ENCODE results near the gene EHF. TPM values are rescaled to one million over a fixed set of nuclear protein-coding genes. Genes with fewer than 3 reads are reported as not detected.

Gene EHF
- total RNA-seq, 1 donor from 2014 or later: 121 TPM

DNA sequence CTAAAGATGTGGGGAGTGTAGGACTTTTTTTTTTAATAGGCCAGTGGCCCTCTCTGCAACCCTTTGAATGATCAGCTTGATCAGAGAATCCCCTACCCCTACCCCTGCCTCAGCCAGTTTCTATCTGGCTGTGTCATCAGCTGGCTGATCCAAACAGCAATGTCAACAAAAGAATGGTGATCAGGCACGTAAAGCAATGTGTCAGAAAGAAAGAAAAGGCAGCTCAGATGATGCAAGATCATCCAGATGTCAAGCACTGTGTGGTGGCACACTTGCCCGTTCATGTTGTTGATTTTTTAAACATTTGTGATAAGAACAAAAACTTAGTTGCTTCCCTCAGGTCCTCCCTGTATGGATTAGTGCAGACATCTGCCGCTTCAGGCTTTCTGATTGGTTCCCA lies 26.3 kb upstream of the EHF start:
- no peaks in the 10 kb centered on the region for H3K9me3 ChIP-seq
- no peaks in the 10 kb centered on the region for H3K27me3 ChIP-seq
- DNase-seq (ENCODE audit: extremely low spot score in 2 of 2): no peak
- no peak overlapping the region for H3K27ac ChIP-seq
- no peaks in the 10 kb centered on the region for H3K36me3 ChIP-seq
- H3K4me1 ChIP-seq: no peaks in the 10 kb centered on the region
- TF ChIP-seq, protein P1, sequence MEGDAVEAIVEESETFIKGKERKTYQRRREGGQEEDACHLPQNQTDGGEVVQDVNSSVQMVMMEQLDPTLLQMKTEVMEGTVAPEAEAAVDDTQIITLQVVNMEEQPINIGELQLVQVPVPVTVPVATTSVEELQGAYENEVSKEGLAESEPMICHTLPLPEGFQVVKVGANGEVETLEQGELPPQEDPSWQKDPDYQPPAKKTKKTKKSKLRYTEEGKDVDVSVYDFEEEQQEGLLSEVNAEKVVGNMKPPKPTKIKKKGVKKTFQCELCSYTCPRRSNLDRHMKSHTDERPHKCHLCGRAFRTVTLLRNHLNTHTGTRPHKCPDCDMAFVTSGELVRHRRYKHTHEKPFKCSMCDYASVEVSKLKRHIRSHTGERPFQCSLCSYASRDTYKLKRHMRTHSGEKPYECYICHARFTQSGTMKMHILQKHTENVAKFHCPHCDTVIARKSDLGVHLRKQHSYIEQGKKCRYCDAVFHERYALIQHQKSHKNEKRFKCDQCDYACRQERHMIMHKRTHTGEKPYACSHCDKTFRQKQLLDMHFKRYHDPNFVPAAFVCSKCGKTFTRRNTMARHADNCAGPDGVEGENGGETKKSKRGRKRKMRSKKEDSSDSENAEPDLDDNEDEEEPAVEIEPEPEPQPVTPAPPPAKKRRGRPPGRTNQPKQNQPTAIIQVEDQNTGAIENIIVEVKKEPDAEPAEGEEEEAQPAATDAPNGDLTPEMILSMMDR (IDR thresholded peaks at IDR 0.05): no peak
- TF ChIP-seq POLR2AphosphoS5 (IDR thresholded peaks at IDR 0.05; ENCODE audit: insufficient read depth in 1 of 2, low read depth in 1 of 2): peak in 1 of 2 donors; percentile 66
- no peak overlapping the region for H3K4me3 ChIP-seq
- intact Hi-C loops (cut with DNase I): no loop called here

DNA sequence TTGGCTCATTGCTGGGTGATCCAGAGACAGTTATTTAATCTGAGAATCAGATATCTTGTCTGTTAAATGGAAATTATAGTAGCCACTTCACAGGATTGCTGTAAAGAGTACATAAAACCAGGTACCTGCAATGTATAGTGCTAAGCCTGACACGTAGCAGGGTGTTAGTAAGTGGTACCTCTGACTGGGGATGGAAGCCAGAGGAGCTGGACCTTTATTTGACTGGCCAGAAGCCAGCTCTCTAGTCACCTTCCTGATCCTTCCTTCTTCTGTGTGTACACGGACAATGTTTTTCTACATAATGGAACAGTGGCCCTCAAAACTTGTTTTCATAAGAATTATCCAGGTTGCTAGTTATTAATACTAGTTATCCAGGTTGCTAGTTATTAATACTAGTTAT lies 25.5 kb upstream of the EHF start:
- DNase-seq (ENCODE audit: extremely low spot score in 2 of 2): no peak
- intact Hi-C loops (cut with DNase I): no loop called here
- Histone ChIP-seq H3K27ac (no peak overlapping the region), H3K27me3 (no peaks in the 10 kb centered on the region), H3K36me3 (no peaks in the 10 kb centered on the region), H3K4me3 (no peak overlapping the region), H3K9me3 (no peaks in the 10 kb centered on the region), H3K4me1 (peaks cover 3% of the 10 kb centered on the region)
- TF ChIP-seq POLR2AphosphoS5 (IDR thresholded peaks at IDR 0.05; ENCODE audit: insufficient read depth in 1 of 2, low read depth in 1 of 2) (no peak), POLR2A (IDR thresholded peaks at IDR 0.05) (no peak)
- TF ChIP-seq, protein P1 (IDR thresholded peaks at IDR 0.05): no peak

DNA sequence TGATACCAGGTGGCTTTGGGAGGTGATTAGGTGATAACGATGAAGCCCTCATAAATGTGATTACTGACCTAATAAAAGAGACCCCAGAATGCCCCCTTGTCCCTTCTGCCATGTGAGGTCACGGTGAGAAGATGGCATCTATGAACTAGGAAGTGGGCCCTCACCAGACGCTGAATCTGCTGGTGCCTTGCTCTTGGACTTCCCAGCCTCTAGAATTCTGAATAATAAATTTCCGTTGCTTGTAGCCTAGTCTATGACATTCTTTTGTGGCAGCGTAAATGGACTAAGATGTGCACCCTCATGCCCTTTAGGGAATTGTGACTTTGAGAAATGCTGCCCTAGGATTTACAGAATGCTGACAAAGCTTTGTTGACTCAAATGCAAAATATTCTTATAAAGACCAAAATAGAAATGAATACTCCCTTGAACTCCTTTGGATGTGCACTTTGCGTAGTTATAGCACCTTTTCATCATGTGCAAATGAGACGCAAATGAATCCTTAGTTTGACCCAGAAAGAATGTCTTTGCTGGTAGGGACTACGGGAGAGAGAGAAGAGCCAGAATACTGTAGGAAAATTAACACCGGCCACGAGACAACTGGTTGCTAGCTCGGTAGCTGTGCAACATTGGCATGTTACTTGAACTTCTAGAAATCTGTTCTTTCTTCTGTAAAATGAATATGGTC lies 24.8 kb upstream of the EHF start:
- peaks cover 10% of the 10 kb centered on the region for H3K4me1 ChIP-seq
- intact Hi-C loops (cut with DNase I): no loop called here
- H3K36me3 ChIP-seq: no peaks in the 10 kb centered on the region
- H3K27me3 ChIP-seq: no peaks in the 10 kb centered on the region
- H3K4me3 ChIP-seq: no peak overlapping the region
- no peaks in the 10 kb centered on the region for H3K9me3 ChIP-seq
- no peak for DNase-seq (ENCODE audit: extremely low spot score in 2 of 2)
- no peak overlapping the region for H3K27ac ChIP-seq
- TF ChIP-seq, protein P1 (IDR thresholded peaks at IDR 0.05): no peak
- TF ChIP-seq POLR2AphosphoS5 (IDR thresholded peaks at IDR 0.05; ENCODE audit: insufficient read depth in 1 of 2, low read depth in 1 of 2) (no peak), POLR2A (IDR thresholded peaks at IDR 0.05) (no peak)

- Histone ChIP-seq H3K36me3 (no peaks in the 10 kb centered on the region), H3K4me3 (no peak overlapping the region), H3K4me1 (peaks cover 17% of the 10 kb centered on the region), H3K9me3 (no peaks in the 10 kb centered on the region), H3K27ac (peak overlapping the region; percentile 10), H3K27me3 (no peaks in the 10 kb centered on the region)
- DNase-seq (ENCODE audit: extremely low spot score in 2 of 2): no peak
- intact Hi-C loops (cut with DNase I): loop anchor here (2.0 kb wide), 1 partner anchor 61 kb away; no protein-coding TSS in a partner anchor
- no peak for TF ChIP-seq POLR2A (IDR thresholded peaks at IDR 0.05)
- TF ChIP-seq POLR2AphosphoS5 (IDR thresholded peaks at IDR 0.05; ENCODE audit: insufficient read depth in 1 of 2, low read depth in 1 of 2): no peak
- TF ChIP-seq, protein P1 (IDR thresholded peaks at IDR 0.05): no peak
These were observed 21.4 kb upstream of the EHF start for GRCh38 chr11:34599406-34599945.

Measured in vagina (tissue), 2 donors.